Uterus (tissue), 4 donors: ENCODE measurements around the gene HBP1. TPM values are rescaled to one million over a fixed set of nuclear protein-coding genes. Genes with fewer than 3 reads are reported as not detected.
A peak's percentile ranks its signal among the peaks of the same experiment; 100 is the strongest.

Source experiments
- DNase-seq, 2 donors: peaks; one replicate each; pipeline ENCODE4 v3.0.0-alpha.2; 2019 to 2020
- H3K27ac ChIP-seq, 2 donors: fragments of 200-600 bp; sonication (generic); 1 replicate in 1 of 2; 2 replicates in 1 of 2; pipeline ENCODE4 v1.5.1; 2016 to 2018
- H3K27me3 ChIP-seq, 2 donors: fragments of 200-600 bp; sonication (generic); one replicate each; pipeline ENCODE4 v1.5.1; 2018 to 2019; ENCODE audit warnings: control low read depth in 1 of 2
- H3K36me3 ChIP-seq, 2 donors: fragments of 200-600 bp; sonication (generic); one replicate each; pipeline ENCODE4 v1.5.1; 2019; ENCODE audit warnings: control low read depth in 1 of 2
- H3K4me1 ChIP-seq, 2 donors: fragments of 200-600 bp; sonication (generic); one replicate each; pipeline ENCODE4 v1.5.1; 2018 to 2019; ENCODE audit warnings: control low read depth in 1 of 2
- H3K4me3 ChIP-seq, 2 donors: fragments of 200-600 bp; sonication (generic); 1 replicate in 1 of 2; 2 replicates in 1 of 2; pipeline ENCODE4 v1.5.1; 2018 to 2019; ENCODE audit warnings: mild to moderate bottlenecking in 1 of 2
- H3K9me3 ChIP-seq, 2 donors: fragments of 200-600 bp; sonication (generic); one replicate each; pipeline ENCODE4 v1.5.1; 2019; ENCODE audit warnings: control low read depth in 1 of 2
- CTCF ChIP-seq, 4 experiments: fragments of 200-600 bp in 2 of 4; fragments of 450-650 bp in 2 of 4; sonication (generic) in 2 of 4; IDR thresholded peaks; one replicate each; pipeline ENCODE4 v1.5.1; 2016 to 2019; ENCODE audit warnings: antibody characterized with exemption in 4 of 4, mild to moderate bottlenecking in 2 of 4, moderate library complexity in 1 of 4
- POLR2A ChIP-seq, 2 donors: fragments of 450-650 bp; IDR thresholded peaks; one replicate each; pipeline ENCODE4 v1.6.1; 2016; ENCODE audit warnings: antibody characterized with exemption in 2 of 2, mild to moderate bottlenecking in 1 of 2, moderate library complexity in 1 of 2
- intact Hi-C: fragments of 100-400 bp; cut with DNase I; formaldehyde crosslinking; loops from one replicate; pipeline ENCODE4 v1.15.1; 2023; ENCODE audit warnings: low total_unique reads
- total RNA-seq, 4 donors: library from RNA; depleted of rRNA in 3 of 4; stranded (reverse); fragments of >200 nt in 3 of 4; gene quantifications; one replicate each; pipeline versions ENCODE4 v1.1.0 to v1.2.4, GENCODE V29; 2014 to 2023
- donor health status: DM: yes; HTN: yes; CAD: no.

Gene HBP1
- 100 to 1,000 TPM in 3 of 4 donors, 10 to 100 TPM in 1; 48.3 to 169 (median 130) TPM for total RNA-seq

GRCh38 chr7:107168233-107169119 lies at the start of gene HBP1:
Gene HBP1, plus strand, starts transcription at chr7:107169003. Its CDS starts 10,891 bp downstream, at chr7:107179894.
- Histone ChIP-seq H3K4me3 (peak within 1 kb of the TSS; percentile 90 to 99), H3K9me3 (no peaks in the 10 kb centered on the region), H3K27me3 (no peaks in the 10 kb centered on the region), H3K36me3 (no peaks in the 10 kb centered on the region), H3K4me1 (peaks cover 0 to 15% of the 10 kb centered on the region in 2 donors), H3K27ac (peak within 1 kb of the TSS; percentile 97 to 100)
- intact Hi-C loops, result no loop called here
- peak; percentile 100 for DNase-seq
- TF ChIP-seq CTCF (IDR thresholded peaks at IDR 0.05), result peak in 2 of 4 experiments; percentile 3 to 13
- peak; percentile 67 to 91 for TF ChIP-seq POLR2A (IDR thresholded peaks at IDR 0.05)

- no peak for TF ChIP-seq POLR2A (IDR thresholded peaks at IDR 0.05)
- no peak for TF ChIP-seq CTCF (IDR thresholded peaks at IDR 0.05)
- H3K27me3 ChIP-seq, result no peaks in the 10 kb centered on the region
- DNase-seq, result no peak
- no peaks in the 10 kb centered on the region for H3K9me3 ChIP-seq
- H3K4me3 ChIP-seq, result no peak overlapping the region
- intact Hi-C loops, result no loop called here
- no peak overlapping the region for H3K27ac ChIP-seq
- peaks cover 0 to 8% of the 10 kb centered on the region in 2 donors for H3K4me1 ChIP-seq
- no peaks in the 10 kb centered on the region for H3K36me3 ChIP-seq
Observed at GRCh38 chr7:107119376-107120105, 49.3 kb upstream of the HBP1 start.

- Histone ChIP-seq H3K9me3 (no peaks in the 10 kb centered on the region), H3K36me3 (no peaks in the 10 kb centered on the region), H3K4me3 (no peak overlapping the region), H3K27ac (peak overlapping the region in 1 of 2 donors; percentile 73), H3K27me3 (no peaks in the 10 kb centered on the region), H3K4me1 (peaks cover 0 to 8% of the 10 kb centered on the region in 2 donors)
- TF ChIP-seq POLR2A (IDR thresholded peaks at IDR 0.05), result no peak
- no peak for TF ChIP-seq CTCF (IDR thresholded peaks at IDR 0.05)
- intact Hi-C loops, result no loop called here
- DNase-seq, result no peak
Observed at GRCh38 chr7:107122486-107122911, 46.3 kb upstream of the HBP1 start.

GRCh38 chr7:107123392-107123791 lies 45.4 kb upstream of the HBP1 start:
- no peaks in the 10 kb centered on the region for H3K9me3 ChIP-seq
- H3K36me3 ChIP-seq, result no peaks in the 10 kb centered on the region
- H3K4me1 ChIP-seq, result peaks cover 0 to 6% of the 10 kb centered on the region in 2 donors
- no peak for TF ChIP-seq CTCF (IDR thresholded peaks at IDR 0.05)
- TF ChIP-seq POLR2A (IDR thresholded peaks at IDR 0.05), result no peak
- H3K27me3 ChIP-seq, result no peaks in the 10 kb centered on the region
- peak overlapping the region in 1 of 2 donors; percentile 73 for H3K27ac ChIP-seq
- no peak overlapping the region for H3K4me3 ChIP-seq
- intact Hi-C loops, result no loop called here
- DNase-seq, result no peak

GRCh38 chr7:107125475-107125874 lies 43.3 kb upstream of the HBP1 start:
- Histone ChIP-seq H3K4me3 (no peak overlapping the region), H3K27me3 (no peaks in the 10 kb centered on the region), H3K36me3 (no peaks in the 10 kb centered on the region), H3K9me3 (no peaks in the 10 kb centered on the region), H3K27ac (no peak overlapping the region), H3K4me1 (no peaks in the 10 kb centered on the region)
- DNase-seq, result no peak
- intact Hi-C loops, result no loop called here
- TF ChIP-seq POLR2A (IDR thresholded peaks at IDR 0.05) (no peak), CTCF (IDR thresholded peaks at IDR 0.05) (no peak)
